PFSK-1 (cell line): Measurements from ENCODE around the gene ASCL5.

Experiments used
- FOXP2 ChIP-seq: optimal IDR thresholded peaks from 2 replicates; pipeline ENCODE3; 2011; ENCODE audit warnings: borderline replicate concordance, control low read depth, inconsistent platforms; ENCODE audit not compliant: insufficient read depth; ENCODE audit errors: extremely low read length, extremely low read depth
- POLR2AphosphoS5 ChIP-seq: IDR thresholded peaks from 2 replicates; pipeline ENCODE4 v1.6.1; 2012; ENCODE audit warnings: low read depth, mild to moderate bottlenecking, control low read depth, low read length, moderate library complexity
- REST ChIP-seq, 2 experiments: IDR thresholded peaks; 2 replicates each; pipeline versions ENCODE4 v1.6.1 to v1.8.0; 2011 to 2012; ENCODE audit warnings: low read depth in 2 of 2, low read length in 2 of 2, control low read depth in 1 of 2, inconsistent platforms in 1 of 2, mild to moderate bottlenecking in 1 of 2, moderate library complexity in 1 of 2; ENCODE audit not compliant: insufficient read depth in 1 of 2
- SIN3A ChIP-seq: IDR thresholded peaks from 2 replicates; pipeline ENCODE4 v1.6.1; 2012; ENCODE audit warnings: mild to moderate bottlenecking, low read length, moderate library complexity, borderline replicate concordance; ENCODE audit not compliant: insufficient read depth
- TAF1 ChIP-seq: IDR thresholded peaks from 2 replicates; pipeline ENCODE4 v1.6.1; 2012; ENCODE audit warnings: low read length, control low read depth, borderline replicate concordance; ENCODE audit not compliant: insufficient read depth

GRCh38 chr1:201164645-201165044 lies 37.7 kb upstream of the ASCL5 start:
- TF ChIP-seq TAF1 = no peak
- TF ChIP-seq POLR2AphosphoS5 = no peak
- no peak for TF ChIP-seq REST (IDR thresholded peaks at IDR 0.05; ENCODE audit: insufficient read depth in 1 of 2, low read depth in 2 of 2, low read length in 2 of 2)
- TF ChIP-seq SIN3A = no peak
- no peak for TF ChIP-seq FOXP2
